Measurements from ENCODE around the gene PCDHB16. TPM values are rescaled to one million over a fixed set of nuclear protein-coding genes. Genes with fewer than 3 reads are reported as not detected.

The PCDHB16 gene
- total RNA-seq, 1 experiment from 2014 or later: not detected

Other genes with a start within 250 kb of the PCDHB16 start
- gene PCDHAC2, start 215.9 kb upstream of the PCDHB16 start, total RNA-seq (2022): not detected in 2 replicates
- not detected in 2 replicates for gene PCDHB1, start 131.0 kb upstream of the PCDHB16 start, total RNA-seq (2022)
- gene PCDHB2, start 87.8 kb upstream of the PCDHB16 start, total RNA-seq (2022): 0.20 and 0.21 TPM in 2 replicates
- gene PCDHB3, start 81.9 kb upstream of the PCDHB16 start, total RNA-seq (2022): not detected in 2 replicates
- not detected in 2 replicates for gene PCDHB4, start 60.6 kb upstream of the PCDHB16 start, total RNA-seq (2022)
- gene PCDHB5, start 47.2 kb upstream of the PCDHB16 start, total RNA-seq (2022): not detected in 2 replicates
- not detected in 2 replicates for gene PCDHB6, start 32.3 kb upstream of the PCDHB16 start, total RNA-seq (2022)
- gene PCDHB7, start 9.7 kb upstream of the PCDHB16 start, total RNA-seq (2022): not detected in 2 replicates
- gene PCDHB8, start 4.6 kb upstream of the PCDHB16 start, total RNA-seq (2022): not detected in 2 replicates
- gene PCDHB9, start 4.8 kb downstream of the PCDHB16 start, total RNA-seq (2022): not detected in 2 replicates
- 0.09 TPM in 1 of 2 replicates, not detected in the other for gene PCDHB10, start 10.0 kb downstream of the PCDHB16 start, total RNA-seq (2022)
- 0.12 TPM in 1 of 2 replicates, not detected in the other for gene PCDHB11, start 17.2 kb downstream of the PCDHB16 start, total RNA-seq (2022)
- 0.12 TPM in 1 of 2 replicates, not detected in the other for gene PCDHB12, start 26.3 kb downstream of the PCDHB16 start, total RNA-seq (2022)
- gene PCDHB13, start 31.5 kb downstream of the PCDHB16 start, total RNA-seq (2022): 0.12 TPM in 1 of 2 replicates, not detected in the other
- 0.41 and 0.44 TPM in 2 replicates for gene PCDHB14, start 41.0 kb downstream of the PCDHB16 start, total RNA-seq (2022)
- gene PCDHB15, start 63.0 kb downstream of the PCDHB16 start, total RNA-seq (2022): 0.21 TPM in 1 of 2 replicates, not detected in the other
- gene SLC25A2, start 121.7 kb downstream of the PCDHB16 start, total RNA-seq (2022): 0.64 and 0.67 TPM in 2 replicates
- gene TAF7, start 138.4 kb downstream of the PCDHB16 start, total RNA-seq (2022): 77.2 and 78.7 TPM in 2 replicates
- 0.64 and 1.1 TPM in 2 replicates for gene PCDHGA1, start 148.1 kb downstream of the PCDHB16 start, total RNA-seq (2022)
- 0.20 and 0.23 TPM in 2 replicates for gene PCDHGA2, start 156.4 kb downstream of the PCDHB16 start, total RNA-seq (2022)
- 0.11 TPM in 1 of 2 replicates, not detected in the other for gene PCDHGA3, start 161.4 kb downstream of the PCDHB16 start, total RNA-seq (2022)
- 0.60 and 0.66 TPM in 2 replicates for gene PCDHGB1, start 167.7 kb downstream of the PCDHB16 start, total RNA-seq (2022)
- 0.49 and 0.54 TPM in 2 replicates for gene PCDHGA4, start 172.6 kb downstream of the PCDHB16 start, total RNA-seq (2022)
- gene PCDHGB2, start 177.6 kb downstream of the PCDHB16 start, total RNA-seq (2022): 1.00 and 1.3 TPM in 2 replicates
- gene PCDHGA5, start 181.8 kb downstream of the PCDHB16 start, total RNA-seq (2022): 0.57 and 0.72 TPM in 2 replicates
- gene PCDHGB3, start 187.9 kb downstream of the PCDHB16 start, total RNA-seq (2022): 0.54 and 0.60 TPM in 2 replicates
- gene PCDHGA6, start 191.5 kb downstream of the PCDHB16 start, total RNA-seq (2022): 0.49 and 0.79 TPM in 2 replicates
- 0.09 and 0.43 TPM in 2 replicates for gene PCDHGA7, start 200.4 kb downstream of the PCDHB16 start, total RNA-seq (2022)
- 0.12 and 0.14 TPM in 2 replicates for gene PCDHGB4, start 205.3 kb downstream of the PCDHB16 start, total RNA-seq (2022)
- gene PCDHGA8, start 210.2 kb downstream of the PCDHB16 start, total RNA-seq (2022): 0.14 and 0.18 TPM in 2 replicates
- gene PCDHGB5, start 215.6 kb downstream of the PCDHB16 start, total RNA-seq (2022): 13.2 and 13.4 TPM in 2 replicates
- gene PCDHGA9, start 220.4 kb downstream of the PCDHB16 start, total RNA-seq (2022): 2.8 and 4.4 TPM in 2 replicates
- gene PCDHGB6, start 225.6 kb downstream of the PCDHB16 start, total RNA-seq (2022): 2.5 and 2.8 TPM in 2 replicates
- 2.9 and 3.6 TPM in 2 replicates for gene PCDHGA10, start 230.6 kb downstream of the PCDHB16 start, total RNA-seq (2022)
- 2.3 and 2.4 TPM in 2 replicates for gene PCDHGB7, start 235.3 kb downstream of the PCDHB16 start, total RNA-seq (2022)
- 1.2 and 1.9 TPM in 2 replicates for gene PCDHGA11, start 238.7 kb downstream of the PCDHB16 start, total RNA-seq (2022)
- 0.52 and 1.0 TPM in 2 replicates for gene PCDHGA12, start 248.1 kb downstream of the PCDHB16 start, total RNA-seq (2022)